ENCODE data around the gene WTIP. TPM values are rescaled to one million over a fixed set of nuclear protein-coding genes. Genes with fewer than 3 reads are reported as not detected.
"Not testable (repeated sequence)": the region's sequence is repeated elsewhere in the genome, so short reads cannot be mapped to it uniquely, and the experiment has no call there.

Gene WTIP
- total RNA-seq, 1 donor from 2014 or later: 25.7 TPM

- Mint-ChIP-seq H3K27me3 (ENCODE audit: unreplicated experiment) (no peaks in the 10 kb centered on the region), H3K36me3 (ENCODE audit: unreplicated experiment) (peaks cover 17% of the 10 kb centered on the region), H3K4me3 (ENCODE audit: unreplicated experiment) (no peak overlapping the region), H3K27ac (ENCODE audit: unreplicated experiment) (peak overlapping the region; percentile 59), H3K4me1 (ENCODE audit: unreplicated experiment) (peaks cover 10% of the 10 kb centered on the region), H3K9me3 (ENCODE audit: unreplicated experiment) (no peaks in the 10 kb centered on the region)
- no peak for DNase-seq (ENCODE audit: extremely low spot score, unreplicated experiment)
- no peak for TF ChIP-seq CTCF (IDR thresholded peaks at IDR 0.05)
Measured at GRCh38 chr19:34474233-34474989, 7.1 kb upstream of the WTIP start.

- TF ChIP-seq CTCF (IDR thresholded peaks at IDR 0.05): no peak
- DNase-seq (ENCODE audit: extremely low spot score, unreplicated experiment): no peak
- H3K27ac Mint-ChIP-seq (ENCODE audit: unreplicated experiment): peak overlapping the region; percentile 23
- no peaks in the 10 kb centered on the region for H3K9me3 Mint-ChIP-seq (ENCODE audit: unreplicated experiment)
- H3K4me1 Mint-ChIP-seq (ENCODE audit: unreplicated experiment): peaks cover 10% of the 10 kb centered on the region
- H3K4me3 Mint-ChIP-seq (ENCODE audit: unreplicated experiment): no peak overlapping the region
- peaks cover 10% of the 10 kb centered on the region for H3K36me3 Mint-ChIP-seq (ENCODE audit: unreplicated experiment)
- no peaks in the 10 kb centered on the region for H3K27me3 Mint-ChIP-seq (ENCODE audit: unreplicated experiment)
Measured at GRCh38 chr19:34475026-34475974, 6.3 kb upstream of the WTIP start.

GRCh38 chr19:34475975-34476594 is 5.5 kb upstream of the WTIP start:
- no peak for TF ChIP-seq CTCF (IDR thresholded peaks at IDR 0.05)
- Mint-ChIP-seq H3K9me3 (ENCODE audit: unreplicated experiment) (no peaks in the 10 kb centered on the region), H3K27ac (ENCODE audit: unreplicated experiment) (no peak overlapping the region), H3K4me1 (ENCODE audit: unreplicated experiment) (peaks cover 13% of the 10 kb centered on the region), H3K27me3 (ENCODE audit: unreplicated experiment) (no peaks in the 10 kb centered on the region), H3K36me3 (ENCODE audit: unreplicated experiment) (peaks cover 10% of the 10 kb centered on the region), H3K4me3 (ENCODE audit: unreplicated experiment) (no peak overlapping the region)
- no peak for DNase-seq (ENCODE audit: extremely low spot score, unreplicated experiment)

GRCh38 chr19:34478496-34478895 is 3.1 kb upstream of the WTIP start:
- H3K36me3 Mint-ChIP-seq (ENCODE audit: unreplicated experiment); H3K4me3 Mint-ChIP-seq (ENCODE audit: unreplicated experiment); H3K27ac Mint-ChIP-seq (ENCODE audit: unreplicated experiment); H3K27me3 Mint-ChIP-seq (ENCODE audit: unreplicated experiment); DNase-seq (ENCODE audit: extremely low spot score, unreplicated experiment); H3K9me3 Mint-ChIP-seq (ENCODE audit: unreplicated experiment): not testable (repeated sequence)
- peaks cover 20% of the 10 kb centered on the region for H3K4me1 Mint-ChIP-seq (ENCODE audit: unreplicated experiment)

- H3K36me3 Mint-ChIP-seq (ENCODE audit: unreplicated experiment): peaks cover 4% of the 10 kb centered on the region
- H3K27me3 Mint-ChIP-seq (ENCODE audit: unreplicated experiment): no peaks in the 10 kb centered on the region
- no peaks in the 10 kb centered on the region for H3K9me3 Mint-ChIP-seq (ENCODE audit: unreplicated experiment)
- no peak for DNase-seq (ENCODE audit: extremely low spot score, unreplicated experiment)
- H3K27ac Mint-ChIP-seq (ENCODE audit: unreplicated experiment): no peak overlapping the region
- H3K4me1 Mint-ChIP-seq (ENCODE audit: unreplicated experiment): peaks cover 27% of the 10 kb centered on the region
- H3K4me3 Mint-ChIP-seq (ENCODE audit: unreplicated experiment): no peak overlapping the region
- no peak for TF ChIP-seq CTCF (IDR thresholded peaks at IDR 0.05)
Measured at GRCh38 chr19:34479396-34479795, 2.2 kb upstream of the WTIP start.
